Activated naive CD4-positive, alpha-beta T cell treated with anti-CD3 and anti-CD28 coated beads for 36 hours (primary cell): Measurements from ENCODE around the gene ANKRD63. TPM values are rescaled to one million over a fixed set of nuclear protein-coding genes. Genes with fewer than 3 reads are reported as not detected.

Experiments used
- CTCF ChIA-PET: fragments of 350-600 bp; sonication (Branson Sonifier 250); formaldehyde crosslinking; loops from one replicate; lab custom pipeline; 2021; ENCODE audit warnings: antibody characterized with exemption; lab: Charles Lee
- DNase-seq: peaks from one replicate; pipeline ENCODE4 v3.0.0-alpha.2; 2020
- H3K27ac Mint-ChIP-seq: one replicate; pipeline ENCODE4 v1.8.0; 2021; ENCODE audit warnings: mild to moderate bottlenecking, mixed read lengths
- H3K27me3 Mint-ChIP-seq: one replicate; pipeline ENCODE4 v1.8.0; 2021; ENCODE audit warnings: low read depth, mixed read lengths
- H3K36me3 Mint-ChIP-seq: one replicate; pipeline ENCODE4 v1.8.0; 2021; ENCODE audit warnings: low read depth, mixed read lengths
- H3K4me1 Mint-ChIP-seq: one replicate; pipeline ENCODE4 v1.8.0; 2021; ENCODE audit warnings: low read depth, mixed read lengths
- H3K4me3 Mint-ChIP-seq: one replicate; pipeline ENCODE4 v1.8.0; 2021; ENCODE audit warnings: mild to moderate bottlenecking, moderate library complexity, mixed read lengths
- H3K9me3 Mint-ChIP-seq: one replicate; pipeline ENCODE4 v1.8.0; 2021; ENCODE audit warnings: mixed read lengths
- intact Hi-C: fragments of 100-400 bp; cut with micrococcal nuclease; formaldehyde crosslinking; loops from one replicate; pipeline ENCODE4 v1.15.1; 2023
- total RNA-seq, 2 experiments: library from RNA; stranded (reverse); gene quantifications; one replicate each; pipeline ENCODE4 v1.2.3, GENCODE V29; 2021

The ANKRD63 gene
- total RNA-seq, 2 experiments from 2014 or later = not detected

DNA sequence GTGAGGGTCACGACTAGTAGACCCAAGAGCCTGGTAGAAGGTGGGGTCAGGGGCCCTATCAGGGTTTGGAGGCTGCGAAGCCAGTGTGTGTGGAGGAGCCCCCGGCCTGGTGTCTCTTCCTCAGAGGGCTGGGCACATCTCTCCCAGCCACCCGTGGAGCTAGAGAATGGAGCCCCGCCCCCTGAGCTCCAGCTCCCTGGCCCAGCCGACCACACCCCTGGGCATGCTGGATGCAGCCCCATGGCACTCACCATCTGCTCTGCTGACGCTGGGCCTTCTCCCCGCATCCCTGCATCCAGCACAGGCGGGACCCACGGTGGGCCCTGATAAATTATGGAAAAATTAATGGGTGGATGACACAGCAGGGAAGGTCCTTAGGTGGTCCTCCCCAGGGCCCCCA is 17.5 kb downstream of the ANKRD63 start:
- no peak for DNase-seq
- no peaks in the 10 kb centered on the region for H3K9me3 Mint-ChIP-seq
- no peak overlapping the region for H3K27ac Mint-ChIP-seq
- intact Hi-C loops = no loop called here
- CTCF ChIA-PET = interaction anchor here (1.2 to 6.3 kb wide), 2 partner anchors 8 to 55 kb away, joined by 3 to 46 read pairs; no protein-coding TSS in a partner anchor
- no peaks in the 10 kb centered on the region for H3K27me3 Mint-ChIP-seq
- no peaks in the 10 kb centered on the region for H3K36me3 Mint-ChIP-seq
- no peaks in the 10 kb centered on the region for H3K4me1 Mint-ChIP-seq
- H3K4me3 Mint-ChIP-seq = no peak overlapping the region

DNA sequence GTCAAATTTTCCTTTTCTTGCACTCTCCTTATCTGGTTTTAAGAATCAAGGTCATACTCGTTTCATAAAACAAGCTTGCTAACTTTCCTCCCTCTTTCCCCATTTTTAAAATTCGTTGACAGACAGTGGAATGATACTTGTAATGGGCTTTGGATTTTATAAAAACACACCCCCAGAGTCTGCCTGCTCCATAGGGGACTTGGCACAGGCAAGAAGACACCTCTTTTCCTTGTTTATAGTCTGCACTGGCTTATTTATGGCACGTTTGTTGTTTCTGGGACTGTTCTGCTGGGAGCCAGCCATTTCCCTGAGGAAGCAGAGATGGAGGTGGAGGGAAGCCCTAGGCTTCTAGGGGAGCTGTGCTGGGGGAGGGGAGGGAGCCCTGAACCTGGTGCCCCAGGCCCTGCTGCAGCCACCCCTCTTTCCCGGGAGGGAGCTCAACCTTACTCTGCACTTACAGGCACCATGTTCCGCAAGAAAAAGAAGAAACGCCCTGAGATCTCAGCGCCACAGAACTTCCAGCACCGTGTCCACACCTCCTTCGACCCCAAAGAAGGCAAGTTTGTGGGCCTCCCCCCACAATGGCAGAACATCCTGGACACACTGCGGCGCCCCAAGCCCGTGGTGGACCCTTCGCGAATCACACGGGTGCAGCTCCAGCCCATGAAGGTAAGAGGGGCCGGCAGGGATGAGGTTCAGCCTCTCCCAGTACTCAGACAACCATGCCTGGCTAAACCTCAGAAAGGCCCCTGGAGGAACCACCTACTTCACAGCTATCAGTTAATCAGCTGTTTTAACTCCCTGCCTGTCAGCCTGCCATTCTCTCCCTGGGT is 18.3 kb downstream of the ANKRD63 start:
- H3K4me3 Mint-ChIP-seq = no peak overlapping the region

DNA sequence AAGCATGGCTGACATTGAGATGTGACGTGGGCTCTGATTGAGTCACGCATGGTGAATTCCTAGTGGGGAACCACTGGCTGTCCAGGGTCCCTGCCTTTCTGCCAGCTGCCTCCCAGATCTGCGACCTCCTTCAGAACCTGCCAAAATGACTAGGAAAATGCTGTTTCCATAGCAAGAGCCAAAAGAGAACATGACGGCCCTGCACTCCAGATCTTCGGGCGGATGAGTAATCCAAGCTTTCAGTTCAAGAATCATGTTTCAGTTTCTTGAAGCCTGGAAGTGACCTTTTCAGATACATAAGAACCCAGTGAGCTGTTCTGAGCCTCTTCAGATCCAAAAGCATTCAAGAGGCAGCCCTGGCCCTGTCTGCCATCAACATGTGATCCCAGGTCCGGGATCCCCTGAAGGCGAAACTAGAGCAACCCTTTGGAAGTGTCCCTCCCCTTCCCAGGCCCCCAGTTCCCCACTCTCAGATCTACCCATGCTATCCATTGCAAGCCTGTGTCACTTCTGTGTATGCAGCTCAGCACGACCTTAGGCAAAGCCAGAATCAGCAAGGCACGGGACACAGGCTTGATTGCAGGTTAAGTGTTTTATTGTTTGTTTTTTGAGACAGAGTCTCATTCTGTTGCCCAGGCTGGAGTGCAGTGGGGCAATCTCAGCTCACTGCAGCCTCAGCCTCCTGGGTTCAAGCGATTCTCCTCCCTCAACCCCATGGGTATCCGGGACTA is 19.7 kb downstream of the ANKRD63 start:
- Mint-ChIP-seq H3K4me3 (no peak overlapping the region), H3K27ac (no peak overlapping the region), H3K27me3 (no peaks in the 10 kb centered on the region), H3K4me1 (no peaks in the 10 kb centered on the region), H3K36me3 (no peaks in the 10 kb centered on the region), H3K9me3 (no peaks in the 10 kb centered on the region)
- DNase-seq = no peak
- intact Hi-C loops = no loop called here
- CTCF ChIA-PET = interaction anchor here (1.2 to 6.3 kb wide), 4 partner anchors 10 to 216 kb away, joined by 3 to 46 read pairs (median 8); no protein-coding TSS in a partner anchor

More for the DNA sequence above, 18.3 kb downstream of the ANKRD63 start:
- no peaks in the 10 kb centered on the region for H3K9me3 Mint-ChIP-seq
- DNase-seq = no peak
- no peak overlapping the region for H3K27ac Mint-ChIP-seq
- no peaks in the 10 kb centered on the region for H3K27me3 Mint-ChIP-seq
- intact Hi-C loops = no loop called here
- no peaks in the 10 kb centered on the region for H3K4me1 Mint-ChIP-seq
- H3K36me3 Mint-ChIP-seq = no peaks in the 10 kb centered on the region
- CTCF ChIA-PET = interaction anchor here (1.0 to 6.3 kb wide), 6 partner anchors 9 to 56 kb away, joined by 3 to 46 read pairs (median 5); no protein-coding TSS in a partner anchor

DNA sequence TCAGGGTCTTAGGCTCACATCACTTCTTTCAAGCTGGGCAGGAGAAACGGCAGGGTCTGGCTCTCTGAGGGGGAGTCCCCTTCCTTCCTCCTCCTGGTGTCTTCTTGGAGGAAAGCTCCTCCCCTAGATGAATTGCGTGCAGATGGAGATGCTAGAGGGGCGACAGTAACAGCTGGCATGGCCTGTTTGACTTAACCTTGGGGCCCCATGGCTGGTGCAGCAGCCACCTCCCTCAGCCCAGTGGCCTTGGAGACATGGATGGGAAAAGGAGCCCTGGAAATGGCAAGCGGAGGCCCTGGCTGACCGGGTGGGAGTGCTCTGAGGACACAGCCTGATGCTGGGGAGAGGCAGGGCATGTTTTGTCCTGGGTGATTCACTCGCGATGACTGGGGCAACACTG is 23.8 kb downstream of the ANKRD63 start:
- Mint-ChIP-seq H3K4me1 (no peaks in the 10 kb centered on the region), H3K36me3 (no peaks in the 10 kb centered on the region), H3K27me3 (peaks cover 6% of the 10 kb centered on the region), H3K27ac (no peak overlapping the region), H3K9me3 (no peaks in the 10 kb centered on the region), H3K4me3 (no peak overlapping the region)
- DNase-seq = no peak
- intact Hi-C loops = no loop called here
- CTCF ChIA-PET = interaction anchor here (0.9 to 1.6 kb wide), 3 partner anchors 16 to 79 kb away, joined by 3 to 7 read pairs (median 3); no protein-coding TSS in a partner anchor

DNA sequence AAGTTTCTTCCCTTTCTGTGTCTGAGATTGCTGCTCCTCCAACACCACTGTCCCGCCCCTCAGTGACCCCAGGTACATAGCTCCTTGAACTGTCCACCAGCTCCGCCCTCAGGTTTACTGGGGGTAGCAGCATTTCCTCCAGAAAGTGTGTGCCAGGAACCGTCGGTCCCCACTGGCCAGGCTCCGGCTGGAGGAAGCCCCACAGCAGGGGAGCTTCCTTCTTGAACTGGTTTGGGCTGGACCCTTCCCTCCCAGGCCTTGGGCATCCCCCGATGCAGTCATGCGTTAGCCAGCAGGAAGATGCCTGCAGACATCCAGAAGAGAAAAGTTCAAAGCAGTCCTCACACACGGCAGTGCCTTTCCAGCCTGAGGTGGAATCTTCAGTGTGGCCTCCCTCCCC is 24.3 kb downstream of the ANKRD63 start:
- H3K4me3 Mint-ChIP-seq = no peak overlapping the region
- H3K27me3 Mint-ChIP-seq = peaks cover 10% of the 10 kb centered on the region
- CTCF ChIA-PET = interaction anchor here (0.7 to 2.2 kb wide), 6 partner anchors 16 to 153 kb away, joined by 3 to 7 read pairs (median 3); no protein-coding TSS in a partner anchor
- no peaks in the 10 kb centered on the region for H3K36me3 Mint-ChIP-seq
- H3K27ac Mint-ChIP-seq = no peak overlapping the region
- DNase-seq = no peak
- no peaks in the 10 kb centered on the region for H3K9me3 Mint-ChIP-seq
- no peaks in the 10 kb centered on the region for H3K4me1 Mint-ChIP-seq
- intact Hi-C loops = no loop called here

DNA sequence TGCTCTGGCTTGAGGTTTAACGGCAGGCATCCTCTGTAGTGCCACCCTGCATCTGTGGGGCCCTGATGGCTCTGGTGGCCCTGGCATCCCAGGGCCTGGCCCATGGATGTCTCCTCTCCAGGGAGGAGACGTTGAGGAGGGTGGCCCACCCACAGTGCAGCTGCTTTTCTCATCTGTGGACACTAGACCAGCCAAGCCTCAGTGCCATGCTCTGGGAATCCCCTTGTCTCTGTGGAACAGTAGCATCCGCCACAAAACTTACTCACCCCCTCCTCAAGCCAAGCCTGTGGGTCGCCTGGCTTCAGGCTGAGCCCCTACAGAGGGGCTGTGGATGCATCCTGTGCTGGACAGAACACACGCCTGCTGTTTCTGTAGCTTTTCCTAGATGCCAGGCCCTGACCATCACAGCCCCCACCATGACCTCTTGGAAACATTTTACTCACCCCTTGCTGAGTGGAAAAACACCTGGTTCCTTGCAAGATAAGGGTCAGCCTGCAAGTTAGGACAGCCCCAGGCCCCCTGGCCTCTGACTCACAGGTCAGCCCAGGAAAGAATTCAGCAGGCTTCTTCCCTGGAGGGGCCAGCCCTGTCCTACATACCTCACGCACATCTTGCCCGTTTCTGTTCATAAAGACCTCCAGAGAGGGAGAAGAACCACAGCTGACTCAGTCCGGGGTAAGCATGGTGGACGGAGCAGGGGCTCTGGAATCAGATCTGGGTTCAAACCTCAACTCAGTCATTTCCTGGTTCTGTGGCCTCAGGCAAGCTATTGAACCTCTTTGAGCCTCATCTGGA is 25.0 kb downstream of the ANKRD63 start:
- CTCF ChIA-PET = interaction anchor here (0.7 to 2.2 kb wide), 5 partner anchors 17 to 152 kb away, joined by 3 to 7 read pairs (median 3); no protein-coding TSS in a partner anchor
- no peak overlapping the region for H3K27ac Mint-ChIP-seq
- intact Hi-C loops = no loop called here

DNA sequence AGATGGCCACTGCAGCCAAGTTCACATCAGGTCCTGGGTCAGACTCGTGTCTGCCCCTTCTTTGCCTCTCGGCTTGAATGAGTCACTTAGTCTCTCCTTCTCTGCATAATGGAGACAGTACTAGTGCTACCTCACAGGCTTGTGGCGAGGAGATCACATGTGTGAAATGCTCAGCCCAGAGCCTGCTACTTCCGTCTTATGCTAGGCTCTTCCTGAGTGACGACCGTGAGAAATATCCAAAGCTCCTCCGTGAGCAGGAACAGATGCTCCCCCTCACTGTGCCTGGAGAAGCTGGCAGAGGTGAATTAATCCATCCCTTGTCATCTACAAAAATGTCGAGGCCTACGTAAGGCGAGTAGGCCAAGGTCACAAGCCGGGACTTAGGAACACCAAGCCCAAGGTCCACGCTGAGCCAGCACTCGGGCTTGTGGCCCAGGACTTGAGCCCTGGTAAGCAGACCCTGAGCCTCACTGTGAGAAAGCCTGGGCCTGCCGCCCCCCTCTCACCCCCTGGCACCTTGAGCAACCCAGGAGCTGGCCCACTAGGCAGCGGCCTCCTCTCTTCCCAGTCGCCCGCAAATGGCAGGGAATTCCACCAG is 26.1 kb downstream of the ANKRD63 start:
- Mint-ChIP-seq H3K27me3 (peaks cover 18% of the 10 kb centered on the region), H3K9me3 (no peaks in the 10 kb centered on the region), H3K36me3 (no peaks in the 10 kb centered on the region), H3K27ac (no peak overlapping the region), H3K4me1 (peaks cover 4% of the 10 kb centered on the region), H3K4me3 (no peak overlapping the region)
- CTCF ChIA-PET = interaction anchor here (0.5 to 2.2 kb wide), 4 partner anchors 17 to 333 kb away, joined by 3 to 6 read pairs (median 4); no protein-coding TSS in a partner anchor
- no peak for DNase-seq
- intact Hi-C loops = no loop called here

More for the DNA sequence above, 25.0 kb downstream of the ANKRD63 start:
- Mint-ChIP-seq H3K4me3 (no peak overlapping the region), H3K36me3 (no peaks in the 10 kb centered on the region), H3K27me3 (peaks cover 16% of the 10 kb centered on the region), H3K4me1 (peaks cover 4% of the 10 kb centered on the region), H3K9me3 (no peaks in the 10 kb centered on the region)
- no peak for DNase-seq

DNA sequence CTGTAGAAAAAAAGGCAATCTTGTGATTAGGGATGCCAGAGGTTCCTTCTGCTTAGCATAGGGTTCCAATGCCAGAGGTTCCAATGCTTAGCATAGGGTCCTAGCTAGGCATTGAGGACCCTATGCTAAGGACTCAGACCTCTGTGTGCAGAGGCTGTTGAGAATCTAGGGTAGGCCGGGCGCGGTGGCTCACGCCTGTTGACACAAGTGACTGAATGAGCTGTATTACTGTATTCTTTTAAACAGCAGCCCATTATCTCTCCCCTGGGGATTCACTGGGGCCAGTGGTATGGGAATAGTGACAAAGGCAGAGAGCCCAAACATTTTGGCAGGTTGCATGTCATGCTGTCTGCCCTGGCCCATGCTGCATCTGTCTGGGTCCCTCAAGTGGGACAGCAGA is 27.8 kb downstream of the ANKRD63 start:
- no peak overlapping the region for H3K4me3 Mint-ChIP-seq
- DNase-seq = no peak
- peaks cover 4% of the 10 kb centered on the region for H3K4me1 Mint-ChIP-seq
- intact Hi-C loops = no loop called here
- H3K36me3 Mint-ChIP-seq = no peaks in the 10 kb centered on the region
- no peaks in the 10 kb centered on the region for H3K9me3 Mint-ChIP-seq
- H3K27ac Mint-ChIP-seq = no peak overlapping the region
- H3K27me3 Mint-ChIP-seq = peaks cover 21% of the 10 kb centered on the region
- CTCF ChIA-PET = interaction anchor here (0.8 to 1.8 kb wide), 5 partner anchors 18 to 209 kb away, joined by 3 to 6 read pairs (median 5); no protein-coding TSS in a partner anchor

DNA sequence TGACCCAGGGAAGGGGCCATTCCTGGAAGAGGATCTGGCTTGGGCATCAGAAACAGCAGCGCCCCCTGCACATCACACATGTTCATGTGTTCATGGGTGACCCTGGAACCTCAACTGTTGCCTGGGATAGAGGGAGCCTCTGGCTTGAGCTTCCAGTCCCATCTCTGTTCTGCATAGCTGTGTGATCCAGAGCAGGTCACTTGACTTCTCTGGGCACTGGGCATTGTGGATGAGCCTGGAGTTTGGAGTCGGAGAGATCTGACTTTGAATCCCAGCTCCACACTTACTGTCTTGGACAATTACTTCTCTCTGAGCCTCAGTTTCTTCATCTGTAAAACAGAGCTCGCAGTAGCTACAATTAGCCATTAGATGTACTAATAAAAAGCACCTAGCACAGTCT is 28.4 kb downstream of the ANKRD63 start:
- intact Hi-C loops = no loop called here
- CTCF ChIA-PET = interaction anchor here (0.8 to 1.8 kb wide), 5 partner anchors 19 to 209 kb away, joined by 3 to 6 read pairs (median 5); no protein-coding TSS in a partner anchor
- no peak for DNase-seq
- Mint-ChIP-seq H3K36me3 (no peaks in the 10 kb centered on the region), H3K9me3 (no peaks in the 10 kb centered on the region), H3K4me3 (no peak overlapping the region), H3K4me1 (peaks cover 4% of the 10 kb centered on the region), H3K27ac (no peak overlapping the region), H3K27me3 (peaks cover 21% of the 10 kb centered on the region)

DNA sequence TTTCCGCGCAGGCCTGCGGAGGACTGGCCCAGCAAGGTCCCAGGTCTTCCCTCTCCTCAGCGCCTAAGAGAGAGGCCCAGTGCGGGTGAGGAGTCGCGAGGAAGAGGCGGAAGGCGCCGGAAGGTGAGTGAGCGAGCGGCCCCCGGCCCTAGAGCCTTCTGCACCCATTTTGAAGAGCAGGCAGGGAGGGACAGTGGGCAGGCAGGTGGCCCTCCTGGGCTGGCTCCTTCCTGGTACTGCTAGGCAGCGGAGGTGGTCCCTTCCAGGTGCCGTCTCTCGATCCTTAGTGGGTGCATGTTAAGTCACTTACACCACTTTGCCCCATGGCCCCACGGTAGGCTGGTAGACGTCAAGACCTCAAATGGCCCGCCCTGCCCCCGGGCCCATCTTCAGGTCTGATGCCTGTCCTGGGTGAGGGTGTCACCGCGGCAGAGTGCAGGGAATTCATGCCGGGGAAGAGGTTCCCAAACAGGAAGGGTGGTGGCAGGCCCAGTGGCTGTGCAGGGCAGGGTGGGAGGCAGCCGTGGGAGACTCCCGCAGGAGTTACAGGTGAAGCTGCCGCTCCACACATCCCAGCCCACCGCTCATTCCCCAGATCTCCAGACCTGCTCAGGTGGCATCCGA is 29.6 kb downstream of the ANKRD63 start:
- Mint-ChIP-seq H3K4me3 (peak overlapping the region; percentile 60), H3K4me1 (peaks cover 4% of the 10 kb centered on the region), H3K27ac (no peak overlapping the region), H3K27me3 (peaks cover 21% of the 10 kb centered on the region), H3K36me3 (no peaks in the 10 kb centered on the region), H3K9me3 (no peaks in the 10 kb centered on the region)
- CTCF ChIA-PET = interaction anchor here (0.6 kb wide), 1 partner anchor 29 kb away, joined by 4 read pairs; no protein-coding TSS in a partner anchor
- no peak for DNase-seq
- intact Hi-C loops = no loop called here
